Measurements from ENCODE around the gene POFUT1. TPM values are rescaled to one million over a fixed set of nuclear protein-coding genes. Genes with fewer than 3 reads are reported as not detected.
"Not testable (repeated sequence)": the region's sequence is repeated elsewhere in the genome, so short reads cannot be mapped to it uniquely, and the experiment has no call there.

The POFUT1 gene
- total RNA-seq, 1 donor from 2014 or later, result 23.8 TPM

DNA sequence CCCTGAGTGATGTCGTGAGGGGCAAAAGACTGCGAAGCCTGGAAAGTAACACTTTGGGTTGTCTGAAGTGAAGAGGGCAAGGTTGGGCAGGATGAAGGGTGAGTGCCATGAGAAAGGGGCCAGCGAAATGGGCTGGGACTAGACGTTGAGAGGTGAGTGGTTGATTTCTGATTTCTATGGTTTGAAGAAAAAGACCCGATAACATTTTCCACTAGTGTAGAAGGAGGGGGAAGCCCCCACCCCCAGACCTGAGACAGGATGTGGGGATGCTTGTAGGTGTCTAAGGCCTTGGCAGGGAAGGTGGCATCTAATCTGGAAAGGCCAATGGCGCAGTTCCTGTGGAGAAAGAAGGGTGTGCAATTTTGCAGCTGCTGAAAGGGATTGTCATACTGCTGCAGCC lies 44.5 kb downstream of the POFUT1 start:
- no peak overlapping the region for H3K4me3 ChIP-seq (ENCODE audit: low read depth, low read length)
- DNase-seq (ENCODE audit: low read depth), result no peak
- TF ChIP-seq, protein P1, sequence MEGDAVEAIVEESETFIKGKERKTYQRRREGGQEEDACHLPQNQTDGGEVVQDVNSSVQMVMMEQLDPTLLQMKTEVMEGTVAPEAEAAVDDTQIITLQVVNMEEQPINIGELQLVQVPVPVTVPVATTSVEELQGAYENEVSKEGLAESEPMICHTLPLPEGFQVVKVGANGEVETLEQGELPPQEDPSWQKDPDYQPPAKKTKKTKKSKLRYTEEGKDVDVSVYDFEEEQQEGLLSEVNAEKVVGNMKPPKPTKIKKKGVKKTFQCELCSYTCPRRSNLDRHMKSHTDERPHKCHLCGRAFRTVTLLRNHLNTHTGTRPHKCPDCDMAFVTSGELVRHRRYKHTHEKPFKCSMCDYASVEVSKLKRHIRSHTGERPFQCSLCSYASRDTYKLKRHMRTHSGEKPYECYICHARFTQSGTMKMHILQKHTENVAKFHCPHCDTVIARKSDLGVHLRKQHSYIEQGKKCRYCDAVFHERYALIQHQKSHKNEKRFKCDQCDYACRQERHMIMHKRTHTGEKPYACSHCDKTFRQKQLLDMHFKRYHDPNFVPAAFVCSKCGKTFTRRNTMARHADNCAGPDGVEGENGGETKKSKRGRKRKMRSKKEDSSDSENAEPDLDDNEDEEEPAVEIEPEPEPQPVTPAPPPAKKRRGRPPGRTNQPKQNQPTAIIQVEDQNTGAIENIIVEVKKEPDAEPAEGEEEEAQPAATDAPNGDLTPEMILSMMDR (conservative IDR thresholded peaks at IDR 0.05; ENCODE audit: low read depth, low read length), result no peak

DNA sequence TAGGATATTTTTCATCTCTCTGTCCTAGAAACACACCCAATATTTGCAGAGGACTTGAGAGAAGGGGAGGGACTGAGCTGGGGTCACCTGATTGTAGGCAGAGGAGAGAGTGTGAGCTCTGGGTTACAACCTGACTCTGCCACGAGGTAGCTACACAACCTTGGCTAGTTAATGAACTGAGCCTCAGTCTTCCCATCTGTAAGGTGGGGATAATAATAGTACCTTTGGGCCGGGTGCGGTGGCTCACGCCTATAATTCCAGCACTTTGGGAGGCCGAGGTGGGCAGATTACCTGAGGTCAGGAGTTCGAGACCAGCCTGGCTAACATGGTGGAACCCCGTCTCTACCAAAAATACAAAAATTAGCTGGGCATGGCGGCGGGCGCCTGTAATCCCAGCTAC lies 53.3 kb downstream of the POFUT1 start:
- not testable (repeated sequence) for DNase-seq (ENCODE audit: low read depth); H3K4me3 ChIP-seq (ENCODE audit: low read depth, low read length)

GRCh38 chr20:32261644-32262043 lies 54.0 kb downstream of the POFUT1 start:
- DNase-seq (ENCODE audit: low read depth), result no peak
- H3K4me3 ChIP-seq (ENCODE audit: low read depth, low read length), result no peak overlapping the region
- TF ChIP-seq, protein P1 (conservative IDR thresholded peaks at IDR 0.05; ENCODE audit: low read depth, low read length), result no peak

GRCh38 chr20:32263398-32263954 lies 55.8 kb downstream of the POFUT1 start:
- TF ChIP-seq, protein P1 (conservative IDR thresholded peaks at IDR 0.05; ENCODE audit: low read depth, low read length), result no peak
- no peak overlapping the region for H3K4me3 ChIP-seq (ENCODE audit: low read depth, low read length)
- DNase-seq (ENCODE audit: low read depth), result no peak

DNA sequence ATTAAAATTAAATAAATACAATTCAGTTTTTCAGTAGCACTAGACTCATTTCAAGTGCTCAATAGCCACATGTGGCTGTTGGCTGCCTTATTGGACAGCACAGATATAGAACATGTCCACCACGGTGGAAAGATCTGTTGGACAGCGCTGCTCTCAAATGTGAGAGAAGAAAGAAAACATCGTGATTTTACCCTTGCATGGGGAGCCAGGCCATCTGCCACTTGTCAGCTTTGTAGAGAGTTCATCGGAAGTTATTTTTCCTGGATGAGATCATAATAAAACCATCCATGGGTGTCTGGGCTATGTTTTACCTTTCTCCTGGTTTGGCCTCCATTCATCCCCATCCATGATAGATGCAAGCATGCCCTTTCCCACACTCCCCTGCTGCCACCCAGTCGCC lies 63.9 kb downstream of the POFUT1 start:
- DNase-seq (ENCODE audit: low read depth), result no peak
- H3K4me3 ChIP-seq (ENCODE audit: low read depth, low read length), result no peak overlapping the region
- TF ChIP-seq, protein P1 (conservative IDR thresholded peaks at IDR 0.05; ENCODE audit: low read depth, low read length), result no peak

DNA sequence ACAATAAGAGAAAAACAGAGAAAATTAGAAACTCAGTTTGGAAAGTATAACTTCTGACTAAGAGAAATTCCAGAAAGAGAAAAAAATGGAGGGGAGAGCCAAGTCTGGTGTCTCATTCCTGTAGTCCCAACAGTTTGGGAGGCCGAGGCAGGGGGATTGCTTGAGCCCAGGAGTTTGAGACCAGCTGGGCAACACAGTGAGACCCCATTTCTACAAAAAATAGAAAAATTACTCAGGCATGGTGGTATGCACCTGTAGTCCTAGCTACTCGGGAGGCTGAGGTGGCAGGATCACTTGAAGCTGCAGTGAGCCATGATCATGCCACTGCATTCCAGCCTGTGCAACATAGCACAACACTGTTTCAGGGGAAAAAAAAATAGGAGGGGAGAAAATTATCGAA lies 66.7 kb downstream of the POFUT1 start:
- no peak for DNase-seq (ENCODE audit: low read depth)
- TF ChIP-seq, protein P1 (conservative IDR thresholded peaks at IDR 0.05; ENCODE audit: low read depth, low read length), result no peak
- no peak overlapping the region for H3K4me3 ChIP-seq (ENCODE audit: low read depth, low read length)

DNA sequence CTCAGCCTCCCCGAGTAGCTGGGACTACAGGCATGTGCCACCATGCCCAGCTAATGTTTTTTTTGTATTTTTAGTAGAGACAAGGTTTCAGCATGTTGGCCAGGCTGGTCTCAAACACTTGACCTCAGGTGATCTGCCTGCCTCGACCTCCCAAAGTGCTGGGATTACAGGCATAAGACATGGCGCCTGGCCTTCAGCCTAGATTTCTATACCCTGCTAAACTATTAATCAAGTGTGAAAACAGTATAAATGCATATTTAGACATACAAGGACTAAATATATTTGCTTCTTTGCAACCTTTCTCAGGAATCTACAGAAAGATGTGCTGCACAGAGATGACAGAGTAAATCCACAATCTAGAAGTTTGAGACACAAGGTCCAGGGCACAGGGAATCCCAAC lies 67.5 kb downstream of the POFUT1 start:
- not testable (repeated sequence) for H3K4me3 ChIP-seq (ENCODE audit: low read depth, low read length)

DNA sequence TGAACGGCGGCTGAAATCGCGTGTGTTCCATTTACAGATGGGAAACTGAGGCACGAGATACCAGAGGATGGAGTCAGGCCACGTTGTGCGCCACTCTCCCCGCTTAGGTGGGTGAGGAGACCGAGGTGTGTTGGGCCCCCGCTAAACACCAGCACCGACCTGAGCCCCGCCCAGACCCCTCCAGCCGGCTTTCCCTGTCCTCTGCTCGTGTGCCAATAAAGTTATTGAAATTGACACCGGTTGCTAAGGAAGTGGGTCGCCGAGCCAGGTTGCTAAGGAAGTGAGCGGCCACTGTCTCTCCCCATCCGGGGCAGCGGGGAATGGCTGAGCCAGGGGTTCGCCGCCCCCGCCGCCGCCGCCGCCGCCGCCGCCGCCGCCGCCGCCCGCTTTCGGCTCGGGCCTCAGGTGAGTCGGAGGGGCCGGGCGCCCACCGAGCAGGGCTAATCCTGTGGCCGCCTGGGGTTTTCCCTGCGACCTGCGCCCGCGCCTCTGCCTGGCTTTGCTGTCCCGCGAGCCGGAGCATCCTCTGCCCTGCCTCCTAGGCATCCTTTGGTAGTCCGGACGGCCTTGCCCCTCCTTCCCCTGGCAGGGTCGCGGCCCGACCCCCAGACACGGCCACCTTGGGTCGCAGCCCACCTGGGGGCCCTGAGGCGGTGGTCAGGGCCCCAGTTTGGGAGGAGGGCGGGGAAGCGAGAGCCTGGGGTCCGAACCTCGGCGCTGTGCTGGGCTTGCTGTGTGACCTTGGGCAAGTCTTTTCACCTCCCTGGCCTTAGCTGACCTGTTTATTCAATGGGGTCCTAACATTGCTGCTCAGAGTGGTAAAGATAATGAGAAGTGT lies 69.9 kb downstream of the POFUT1 start, which contains the start of gene KIF3B:
Gene KIF3B, plus strand, starts transcription at position 291 of the 838 bp plus-strand sequence. CDS start 32,127 bp downstream, outside the sequence.
- peak within 1 kb of the TSS; percentile 81 for H3K4me3 ChIP-seq (ENCODE audit: low read depth, low read length)
- TF ChIP-seq, protein P1 (conservative IDR thresholded peaks at IDR 0.05; ENCODE audit: low read depth, low read length), result no peak
- DNase-seq (ENCODE audit: low read depth), result peak; percentile 44

More for the DNA sequence above, 67.5 kb downstream of the POFUT1 start:
- DNase-seq (ENCODE audit: low read depth), result not testable (repeated sequence)

Measured in epithelial cell of proximal tubule (primary cell).